GM12892 (cell line): ENCODE results near the gene THY1.

Experiments used
- POLR2AphosphoS5 ChIP-seq: IDR thresholded peaks from 2 replicates; pipeline ENCODE4 v1.6.1; 2011; ENCODE audit warnings: low read depth, low read length, control low read depth
- TAF1 ChIP-seq: IDR thresholded peaks from 2 replicates; pipeline ENCODE4 v1.6.1; 2011; ENCODE audit warnings: low read depth, mild to moderate bottlenecking, control low read depth, low read length, borderline replicate concordance

GRCh38 chr11:119384332-119384731 is 38.6 kb downstream of the THY1 start:
- TF ChIP-seq POLR2AphosphoS5 (no peak), TAF1 (no peak)
